ENCODE results near the gene PDIA2. TPM values are rescaled to one million over a fixed set of nuclear protein-coding genes. Genes with fewer than 3 reads are reported as not detected.
"Not testable (repeated sequence)": the region's sequence is repeated elsewhere in the genome, so short reads cannot be mapped to it uniquely, and the experiment has no call there.

Gene PDIA2
- total RNA-seq, 1 experiment from 2014 or later = 0.18 TPM

- DNase-seq = no peak
These were observed 31.9 kb downstream of the PDIA2 start for GRCh38 chr16:314795-315299.

GRCh38 chr16:316741-317464, 33.9 kb downstream of the PDIA2 start:
- H3K4me1 ChIP-seq = no peaks in the 10 kb centered on the region
- H3K27me3 ChIP-seq = no peaks in the 10 kb centered on the region
- H3K4me3 ChIP-seq = no peak overlapping the region
- H3K9me3 ChIP-seq (replicated peaks) = no peaks in the 10 kb centered on the region
- no peak overlapping the region for H3K27ac ChIP-seq
- no peak for DNase-seq
- no peaks in the 10 kb centered on the region for H3K36me3 ChIP-seq

More at GRCh38 chr16:314795-315299, 31.9 kb downstream of the PDIA2 start:
- no peaks in the 10 kb centered on the region for H3K27me3 ChIP-seq
- no peaks in the 10 kb centered on the region for H3K4me1 ChIP-seq
- H3K4me3 ChIP-seq = no peak overlapping the region
- H3K36me3 ChIP-seq = no peaks in the 10 kb centered on the region
- H3K27ac ChIP-seq = no peak overlapping the region
- H3K9me3 ChIP-seq (replicated peaks) = no peaks in the 10 kb centered on the region

DNA sequence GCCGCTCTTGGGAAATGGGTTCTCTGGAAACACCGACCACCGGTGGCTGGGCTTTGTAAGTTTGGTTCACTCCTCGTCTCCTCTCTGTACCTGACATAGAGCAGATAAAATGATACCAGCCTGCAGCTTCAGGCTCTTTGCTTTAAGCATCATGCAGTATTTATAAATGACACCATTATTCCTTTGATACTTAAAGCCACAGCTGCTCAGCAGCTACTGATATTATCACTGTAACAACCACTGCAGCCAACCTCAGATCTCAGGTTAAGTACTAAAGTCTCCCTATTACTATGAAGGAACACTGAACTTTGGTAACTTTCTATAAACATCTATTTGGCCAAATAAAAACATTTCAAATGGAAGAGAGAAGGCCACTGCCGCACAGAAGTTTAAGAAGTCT, 34.6 kb downstream of the PDIA2 start:
- H3K4me1 ChIP-seq = no peaks in the 10 kb centered on the region
- H3K27ac ChIP-seq = no peak overlapping the region
- no peaks in the 10 kb centered on the region for H3K27me3 ChIP-seq
- no peaks in the 10 kb centered on the region for H3K36me3 ChIP-seq
- no peaks in the 10 kb centered on the region for H3K9me3 ChIP-seq (replicated peaks)
- DNase-seq = no peak
- no peak overlapping the region for H3K4me3 ChIP-seq

GRCh38 chr16:318628-319027, 35.7 kb downstream of the PDIA2 start:
- H3K27me3 ChIP-seq = no peaks in the 10 kb centered on the region
- no peak overlapping the region for H3K27ac ChIP-seq
- H3K9me3 ChIP-seq (replicated peaks) = no peaks in the 10 kb centered on the region
- H3K36me3 ChIP-seq = no peaks in the 10 kb centered on the region
- no peak for DNase-seq
- H3K4me3 ChIP-seq = no peak overlapping the region
- no peaks in the 10 kb centered on the region for H3K4me1 ChIP-seq

- DNase-seq = no peak
- H3K27ac ChIP-seq = no peak overlapping the region
- H3K36me3 ChIP-seq = no peaks in the 10 kb centered on the region
- no peaks in the 10 kb centered on the region for H3K27me3 ChIP-seq
- no peaks in the 10 kb centered on the region for H3K4me1 ChIP-seq
- H3K9me3 ChIP-seq (replicated peaks) = no peaks in the 10 kb centered on the region
- no peak overlapping the region for H3K4me3 ChIP-seq
These were observed 37.2 kb downstream of the PDIA2 start for GRCh38 chr16:320206-320605.

- no peaks in the 10 kb centered on the region for H3K36me3 ChIP-seq
- H3K9me3 ChIP-seq (replicated peaks) = no peaks in the 10 kb centered on the region
- H3K27ac ChIP-seq = no peak overlapping the region
- no peaks in the 10 kb centered on the region for H3K4me1 ChIP-seq
- H3K27me3 ChIP-seq = no peaks in the 10 kb centered on the region
- no peak for DNase-seq
- H3K4me3 ChIP-seq = no peak overlapping the region
These were observed 38.6 kb downstream of the PDIA2 start for GRCh38 chr16:321532-321931.

GRCh38 chr16:322476-323143, 39.6 kb downstream of the PDIA2 start:
- H3K27me3 ChIP-seq = no peaks in the 10 kb centered on the region
- H3K4me1 ChIP-seq = peaks cover 6% of the 10 kb centered on the region; the same call in 1 of the 2 replicates
- H3K4me3 ChIP-seq = no peak overlapping the region
- H3K36me3 ChIP-seq = no peaks in the 10 kb centered on the region
- H3K27ac ChIP-seq = no peak overlapping the region
- H3K9me3 ChIP-seq (replicated peaks) = no peaks in the 10 kb centered on the region
- DNase-seq = no peak

DNA sequence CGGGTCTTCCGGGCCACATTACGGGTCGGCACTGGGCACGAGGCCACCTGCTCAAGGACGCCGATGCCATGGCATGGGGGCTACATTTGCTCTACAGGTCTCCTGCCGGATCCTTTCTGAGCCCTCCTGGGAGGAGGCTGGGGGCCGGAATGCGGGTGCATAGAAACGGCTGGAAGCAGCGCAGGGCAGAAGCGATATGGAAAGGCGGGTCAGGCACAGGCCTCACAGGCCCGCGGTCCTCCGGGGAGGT, 41.2 kb downstream of the PDIA2 start:
- Histone ChIP-seq H3K36me3 (no peaks in the 10 kb centered on the region), H3K27me3 (no peaks in the 10 kb centered on the region), H3K4me1 (peaks cover 11% of the 10 kb centered on the region), H3K4me3 (no peak overlapping the region), H3K27ac (no peak overlapping the region), H3K9me3 (replicated peaks) (no peaks in the 10 kb centered on the region)
- DNase-seq = no peak

- no peaks in the 10 kb centered on the region for H3K27me3 ChIP-seq
- H3K27ac ChIP-seq = no peak overlapping the region
- H3K4me3 ChIP-seq = no peak overlapping the region
- no peak for DNase-seq
- H3K4me1 ChIP-seq = peaks cover 11% of the 10 kb centered on the region
- no peaks in the 10 kb centered on the region for H3K9me3 ChIP-seq (replicated peaks)
- no peaks in the 10 kb centered on the region for H3K36me3 ChIP-seq
These were observed 41.7 kb downstream of the PDIA2 start for GRCh38 chr16:324451-325334.

DNA sequence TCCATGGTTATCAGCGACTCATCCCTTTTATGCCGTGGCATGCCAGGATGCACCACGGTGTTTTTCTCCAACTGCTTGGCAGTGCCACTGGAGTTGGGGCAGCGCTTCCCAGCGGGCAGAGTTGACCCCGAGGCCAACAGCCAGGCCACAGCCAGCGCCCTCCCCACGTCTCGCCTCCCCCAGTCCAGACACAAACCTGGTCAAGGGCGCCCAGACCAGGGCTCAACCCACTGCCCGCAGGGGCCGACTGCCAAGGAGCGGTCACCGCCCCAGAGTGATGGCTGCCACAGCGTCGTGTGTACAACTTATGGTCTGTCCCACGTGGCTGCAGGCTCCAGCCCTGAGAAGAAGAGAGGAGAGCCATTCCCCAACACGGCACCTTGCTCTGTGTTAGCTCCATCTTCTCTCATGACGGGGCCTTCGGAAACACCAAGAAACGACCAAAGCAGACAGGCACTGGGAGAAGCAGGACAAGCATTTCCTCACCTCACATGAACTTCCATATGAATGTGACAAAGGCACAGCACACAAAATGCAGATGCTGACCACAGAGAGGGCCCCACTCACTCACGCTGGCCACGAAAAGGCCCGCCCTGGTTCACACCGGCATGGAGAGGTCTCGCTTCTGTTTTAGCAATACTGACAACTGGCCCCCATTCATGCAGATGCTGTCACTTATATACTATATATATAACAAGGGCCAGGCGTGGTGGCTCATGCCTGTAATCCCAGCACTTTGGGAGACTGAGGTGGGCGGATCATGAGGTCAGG, 42.6 kb downstream of the PDIA2 start:
- Histone ChIP-seq H3K9me3 (replicated peaks) (no peaks in the 10 kb centered on the region), H3K4me1 (peaks cover 11% of the 10 kb centered on the region), H3K27me3 (no peaks in the 10 kb centered on the region), H3K36me3 (no peaks in the 10 kb centered on the region), H3K27ac (no peak overlapping the region), H3K4me3 (no peak overlapping the region)
- DNase-seq = no peak

- no peak for DNase-seq
- Histone ChIP-seq H3K27ac (no peak overlapping the region), H3K4me3 (no peak overlapping the region), H3K4me1 (peaks cover 22% of the 10 kb centered on the region), H3K27me3 (no peaks in the 10 kb centered on the region), H3K9me3 (replicated peaks) (no peaks in the 10 kb centered on the region), H3K36me3 (no peaks in the 10 kb centered on the region)
These were observed 47.8 kb downstream of the PDIA2 start for GRCh38 chr16:330741-331140.

DNA sequence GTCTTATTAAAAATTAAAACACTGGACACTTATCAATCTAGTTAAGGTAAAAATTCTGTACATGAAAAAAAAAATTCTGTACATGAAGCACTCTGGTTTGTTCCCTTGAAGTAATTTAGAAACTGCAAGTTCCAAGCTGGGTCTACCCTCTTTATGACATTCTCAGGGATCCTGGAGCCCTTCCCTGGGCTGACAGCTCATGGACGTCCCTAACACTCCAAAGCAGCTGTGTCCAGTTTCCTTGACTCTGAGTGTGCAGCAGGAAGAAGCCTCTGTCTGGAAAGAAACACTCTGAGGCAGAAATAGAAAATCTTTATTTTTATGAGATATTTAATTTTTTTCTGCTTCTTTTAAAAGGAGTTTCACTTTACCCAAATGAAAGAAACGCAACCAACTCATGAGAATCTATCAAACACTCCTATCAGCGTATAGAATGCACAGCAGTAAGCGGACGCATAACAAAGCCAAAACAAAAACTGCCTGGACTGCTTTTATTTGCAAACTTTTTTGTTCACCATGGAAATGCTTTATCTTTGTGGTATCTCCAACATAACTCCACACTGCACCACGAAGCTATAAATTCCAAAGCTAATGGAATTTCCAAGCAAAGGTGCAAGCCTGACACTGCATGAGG, 48.3 kb downstream of the PDIA2 start:
- DNase-seq = peak in 1 of 2 experiments; percentile 44
- H3K9me3 ChIP-seq (replicated peaks); H3K27ac ChIP-seq; H3K36me3 ChIP-seq; H3K4me3 ChIP-seq; H3K27me3 ChIP-seq: not testable (repeated sequence)
- H3K4me1 ChIP-seq = peaks cover 22% of the 10 kb centered on the region

DNA sequence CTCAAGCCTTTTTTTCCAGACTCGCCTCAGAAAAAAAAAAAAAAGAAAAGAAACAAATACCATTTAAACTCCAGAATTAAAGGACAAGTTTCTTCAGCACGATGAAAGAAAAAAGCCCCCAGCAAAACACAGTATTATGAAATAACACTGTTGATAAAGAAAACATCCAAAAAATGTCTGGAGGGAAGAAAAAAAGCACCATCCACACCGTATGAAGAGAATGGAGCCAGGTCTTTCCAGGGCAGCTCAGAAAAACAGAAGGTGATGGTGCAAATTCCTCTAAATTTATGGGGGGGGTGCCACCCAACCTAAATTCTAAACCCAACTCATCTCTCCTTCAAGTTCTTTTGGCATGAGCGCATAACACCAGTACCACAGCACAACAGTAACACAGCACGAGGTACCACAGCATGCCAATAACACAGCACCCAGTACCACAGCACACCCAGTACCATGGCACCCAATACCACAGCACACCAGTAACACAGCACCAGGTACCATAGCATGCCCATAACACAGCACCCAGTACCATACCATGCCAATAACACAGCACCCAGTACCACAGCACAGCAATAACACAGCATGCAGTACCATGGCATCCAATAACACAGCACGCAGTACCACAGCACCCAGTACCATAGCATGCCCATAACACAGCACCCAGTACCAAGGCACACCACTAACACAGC, 50.6 kb downstream of the PDIA2 start:
- no peak for DNase-seq
- H3K4me3 ChIP-seq = no peak overlapping the region
- no peak overlapping the region for H3K27ac ChIP-seq
- peaks cover 11% of the 10 kb centered on the region; the same call in 1 of the 2 replicates for H3K4me1 ChIP-seq
- H3K36me3 ChIP-seq = no peaks in the 10 kb centered on the region
- H3K9me3 ChIP-seq (replicated peaks) = no peaks in the 10 kb centered on the region
- H3K27me3 ChIP-seq = no peaks in the 10 kb centered on the region

Measured in SJCRH30 (cell line).